ENCODE measurements around the gene GIT1.

- TF ChIP-seq POLR2A (IDR thresholded peaks at IDR 0.05) = no peak
- TF ChIP-seq, protein P1, sequence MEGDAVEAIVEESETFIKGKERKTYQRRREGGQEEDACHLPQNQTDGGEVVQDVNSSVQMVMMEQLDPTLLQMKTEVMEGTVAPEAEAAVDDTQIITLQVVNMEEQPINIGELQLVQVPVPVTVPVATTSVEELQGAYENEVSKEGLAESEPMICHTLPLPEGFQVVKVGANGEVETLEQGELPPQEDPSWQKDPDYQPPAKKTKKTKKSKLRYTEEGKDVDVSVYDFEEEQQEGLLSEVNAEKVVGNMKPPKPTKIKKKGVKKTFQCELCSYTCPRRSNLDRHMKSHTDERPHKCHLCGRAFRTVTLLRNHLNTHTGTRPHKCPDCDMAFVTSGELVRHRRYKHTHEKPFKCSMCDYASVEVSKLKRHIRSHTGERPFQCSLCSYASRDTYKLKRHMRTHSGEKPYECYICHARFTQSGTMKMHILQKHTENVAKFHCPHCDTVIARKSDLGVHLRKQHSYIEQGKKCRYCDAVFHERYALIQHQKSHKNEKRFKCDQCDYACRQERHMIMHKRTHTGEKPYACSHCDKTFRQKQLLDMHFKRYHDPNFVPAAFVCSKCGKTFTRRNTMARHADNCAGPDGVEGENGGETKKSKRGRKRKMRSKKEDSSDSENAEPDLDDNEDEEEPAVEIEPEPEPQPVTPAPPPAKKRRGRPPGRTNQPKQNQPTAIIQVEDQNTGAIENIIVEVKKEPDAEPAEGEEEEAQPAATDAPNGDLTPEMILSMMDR (IDR thresholded peaks at IDR 0.05) = no peak
Measured at GRCh38 chr17:29587591-29587990, 1.9 kb downstream of the GIT1 start.

All from heart left ventricle (tissue), 13 donors.